B cell (primary cell): Measurements from ENCODE around the gene ABCA1. TPM values are rescaled to one million over a fixed set of nuclear protein-coding genes. Genes with fewer than 3 reads are reported as not detected.

ENCODE experiments used
- ATAC-seq: fragments of 200-7000 bp; cut with Tn5 transposase; one replicate; pipeline ENCODE4 v1.10.0; 2021; ENCODE audit warnings: low read depth, mild to moderate bottlenecking, moderate number of reproducible peaks, moderate library complexity
- CTCF ChIA-PET: fragments of 350-600 bp; sonication (Branson Sonifier 250); formaldehyde crosslinking; loops from one replicate; lab custom pipeline; 2021; ENCODE audit warnings: antibody characterized with exemption, inconsistent platforms; lab: Charles Lee
- POLR2A ChIA-PET: fragments of 350-600 bp; sonication (Branson Sonifier 250); formaldehyde crosslinking; loops from one replicate; lab custom pipeline; 2021; ENCODE audit warnings: antibody characterized with exemption; lab: Charles Lee
- DNase-seq: peaks from one replicate; pipeline ENCODE4 v3.0.0; 2013
- H2AFZ ChIP-seq: 2 replicates; pipeline ENCODE4 v1.6.1; 2012; ENCODE audit warnings: mild to moderate bottlenecking, low read depth, low read length; ENCODE audit not compliant: insufficient read depth, poor library complexity, severe bottlenecking
- H3K27ac ChIP-seq, 2 donors: 1 replicate in 1 of 2; 2 replicates in 1 of 2; pipeline ENCODE4 v1.5.1; 2012 to 2013; ENCODE audit warnings: low read length in 2 of 2, mild to moderate bottlenecking in 2 of 2, moderate library complexity in 1 of 2
- H3K27me3 ChIP-seq, 4 experiments: fragments of 200-600 bp in 1 of 4; sonication (generic) in 1 of 4; replicated peaks in 1 of 4; 1 replicate in 2 of 4; 2 replicates in 2 of 4; pipeline versions ENCODE4 v1.6.1 to v1.7.0; 2013 to 2016; ENCODE audit warnings: low read length in 3 of 4, mild to moderate bottlenecking in 2 of 4, mixed read lengths in 1 of 4, moderate library complexity in 1 of 4; ENCODE audit not compliant: insufficient read depth in 4 of 4, control insufficient read depth in 3 of 4; ENCODE audit errors: control extremely low read depth in 1 of 4
- H3K36me3 ChIP-seq, 2 experiments: replicated peaks in 1 of 2; 1 replicate in 1 of 2; 2 replicates in 1 of 2; pipeline versions ENCODE4 v1.6.1 to v1.7.1; 2013; ENCODE audit warnings: low read length in 1 of 2; ENCODE audit not compliant: insufficient read depth in 2 of 2, control insufficient read depth in 1 of 2; ENCODE audit errors: control extremely low read depth in 1 of 2, extremely low read depth in 1 of 2
- H3K4me1 ChIP-seq, 2 donors: fragments of 200-600 bp in 1 of 2; sonication (generic) in 1 of 2; 1 replicate in 1 of 2; 2 replicates in 1 of 2; pipeline versions ENCODE4 v1.5.1 to v1.6.1; 2013 to 2017; ENCODE audit warnings: low read length in 2 of 2; ENCODE audit not compliant: control insufficient read depth in 2 of 2, insufficient read depth in 2 of 2
- H3K4me2 ChIP-seq: replicated peaks from 2 replicates; pipeline ENCODE3; 2012; ENCODE audit warnings: mild to moderate bottlenecking, low read depth, low read length; ENCODE audit not compliant: poor library complexity, severe bottlenecking
- H3K4me3 ChIP-seq, 5 experiments: fragments of 200-600 bp in 1 of 5; sonication (generic) in 1 of 5; 1 replicate in 3 of 5; 2 replicates in 2 of 5; pipeline versions ENCODE4 v1.5.1 to v1.7.0; 2011 to 2016; ENCODE audit warnings: low read length in 4 of 5, mild to moderate bottlenecking in 4 of 5, low read depth in 2 of 5, control low read depth in 1 of 5, moderate library complexity in 1 of 5; ENCODE audit not compliant: insufficient read depth in 1 of 5; ENCODE audit errors: control extremely low read depth in 1 of 5, extremely low read depth in 1 of 5
- H3K79me2 ChIP-seq: fragments of 200-600 bp; sonication (generic); one replicate; pipeline ENCODE4 v1.6.0; 2016; ENCODE audit warnings: low read length; ENCODE audit not compliant: control insufficient read depth, insufficient read depth
- H3K9ac ChIP-seq: fragments of 200-600 bp; sonication (generic); 2 replicates; pipeline ENCODE4 v1.6.1; 2017; ENCODE audit warnings: mild to moderate bottlenecking, low read length, moderate library complexity
- H3K9me3 ChIP-seq, 3 donors: one replicate each; pipeline versions ENCODE4 v1.6.1 to v1.7.1; 2013; ENCODE audit warnings: low read length in 2 of 3; ENCODE audit not compliant: control insufficient read depth in 2 of 3, insufficient read depth in 1 of 3; ENCODE audit errors: control extremely low read depth in 1 of 3
- H4K20me1 ChIP-seq: 2 replicates; pipeline ENCODE4 v1.6.0; 2012; ENCODE audit warnings: mild to moderate bottlenecking, low read length; ENCODE audit not compliant: insufficient read depth, control insufficient read depth, poor library complexity, severe bottlenecking
- H3K27ac Mint-ChIP-seq: one replicate; pipeline ENCODE4 v1.8.0; 2021; ENCODE audit warnings: mixed read lengths
- H3K27me3 Mint-ChIP-seq: one replicate; pipeline ENCODE4 v1.8.0; 2021; ENCODE audit warnings: mixed read lengths
- H3K4me1 Mint-ChIP-seq: one replicate; pipeline ENCODE4 v1.8.0; 2021; ENCODE audit warnings: mixed read lengths
- H3K4me3 Mint-ChIP-seq: one replicate; pipeline ENCODE4 v1.8.0; 2021; ENCODE audit warnings: mixed read lengths
- H3K9me3 Mint-ChIP-seq: one replicate; pipeline ENCODE4 v1.8.0; 2022; ENCODE audit warnings: mixed read lengths; ENCODE audit not compliant: insufficient read depth
- EZH2 ChIP-seq: IDR thresholded peaks from 2 replicates; pipeline ENCODE4 v1.6.1; 2012; ENCODE audit warnings: borderline replicate concordance, low read depth, mild to moderate bottlenecking, moderate library complexity, low read length; ENCODE audit not compliant: insufficient read depth, poor library complexity, severe bottlenecking
- WGBS: methylation state at CpG from one replicate; pipeline ENCODE4 v1.1.5; 2013; ENCODE audit warnings: missing lambda C conversion rate; ENCODE audit not compliant: insufficient coverage; 5-methylcytosine and 5-hydroxymethylcytosine counted together
- intact Hi-C: fragments of 100-400 bp; cut with micrococcal nuclease; formaldehyde crosslinking; loops from one replicate; pipeline ENCODE4 v1.10.0; 2022
- polyA plus RNA-seq: library from polyadenylated mRNA; depleted of rRNA; stranded (reverse); fragments of >200 nt; gene quantifications from 2 replicates; pipeline ENCODE4 v1.2.3, GENCODE V29; 2012
- total RNA-seq, 2 donors: library from RNA; stranded (reverse); fragments of 120-200 nt in 1 of 2; gene quantifications; 1 replicate in 1 of 2; 2 replicates in 1 of 2; pipeline versions ENCODE4 v1.2.3 to v1.2.4, GENCODE V29; 2013 to 2022
- TF ChIP-seq, protein P1 (sequence below): fragments of 200-600 bp; IDR thresholded peaks from one replicate; pipeline ENCODE4 v1.8.0; 2022; ENCODE audit warnings: antibody characterized with exemption, mild to moderate bottlenecking

ABCA1 gene
- total and polyA plus RNA-seq, 2 donors (not counting 1 experiment from before 2014, with no cell fraction given) = 5.2 to 24.0 TPM

DNA sequence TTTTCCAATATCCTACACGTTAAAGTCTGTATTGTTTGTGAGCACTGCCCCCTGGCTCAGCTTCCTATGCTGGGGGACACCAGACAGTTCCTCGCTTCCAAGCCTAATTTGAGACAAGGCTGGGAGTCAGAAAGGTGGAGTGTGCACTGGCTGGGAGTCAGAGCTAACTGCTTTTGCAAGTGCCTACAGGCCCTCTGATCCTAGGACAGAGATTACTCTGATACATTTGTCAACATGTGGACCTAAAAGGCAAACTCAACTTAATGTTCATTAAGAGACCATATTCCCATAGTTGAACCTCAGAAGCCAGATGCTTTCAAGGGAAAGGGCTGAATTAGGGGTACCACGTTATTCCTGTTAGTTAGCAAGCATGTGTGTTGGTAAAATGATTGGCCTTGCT, 83.2 kb downstream of the ABCA1 start:
- H3K27ac ChIP-seq = no peak overlapping the region
- H3K4me3 Mint-ChIP-seq = no peak overlapping the region
- WGBS = 91% methylated on average over 3 of the region's 3 CpGs
- no peaks in the 10 kb centered on the region for H3K4me1 Mint-ChIP-seq
- intact Hi-C loops = no loop called here
- H3K27me3 ChIP-seq = no peaks in the 10 kb centered on the region
- no peaks in the 10 kb centered on the region for H3K27me3 Mint-ChIP-seq
- no peaks in the 10 kb centered on the region for H3K9me3 Mint-ChIP-seq
- H3K4me1 ChIP-seq = no peaks in the 10 kb centered on the region
- no peak overlapping the region for H3K9ac ChIP-seq
- no peak overlapping the region for H3K4me2 ChIP-seq
- H3K27ac Mint-ChIP-seq = no peak overlapping the region
- CTCF ChIA-PET = interaction anchor here (1.7 kb wide), 1 partner anchor 18 kb away, joined by 5 read pairs; no protein-coding TSS in a partner anchor
- H3K36me3 ChIP-seq = peaks cover 0 to 37% of the 10 kb centered on the region in 2 experiments
- H3K9me3 ChIP-seq = no peaks in the 10 kb centered on the region
- H4K20me1 ChIP-seq = no peaks in the 10 kb centered on the region
- H2AFZ ChIP-seq = no peak overlapping the region
- POLR2A ChIA-PET = no interaction called here
- H3K79me2 ChIP-seq = no peaks in the 10 kb centered on the region
- no peak for ATAC-seq
- H3K4me3 ChIP-seq = no peak overlapping the region
- TF ChIP-seq, protein P1, sequence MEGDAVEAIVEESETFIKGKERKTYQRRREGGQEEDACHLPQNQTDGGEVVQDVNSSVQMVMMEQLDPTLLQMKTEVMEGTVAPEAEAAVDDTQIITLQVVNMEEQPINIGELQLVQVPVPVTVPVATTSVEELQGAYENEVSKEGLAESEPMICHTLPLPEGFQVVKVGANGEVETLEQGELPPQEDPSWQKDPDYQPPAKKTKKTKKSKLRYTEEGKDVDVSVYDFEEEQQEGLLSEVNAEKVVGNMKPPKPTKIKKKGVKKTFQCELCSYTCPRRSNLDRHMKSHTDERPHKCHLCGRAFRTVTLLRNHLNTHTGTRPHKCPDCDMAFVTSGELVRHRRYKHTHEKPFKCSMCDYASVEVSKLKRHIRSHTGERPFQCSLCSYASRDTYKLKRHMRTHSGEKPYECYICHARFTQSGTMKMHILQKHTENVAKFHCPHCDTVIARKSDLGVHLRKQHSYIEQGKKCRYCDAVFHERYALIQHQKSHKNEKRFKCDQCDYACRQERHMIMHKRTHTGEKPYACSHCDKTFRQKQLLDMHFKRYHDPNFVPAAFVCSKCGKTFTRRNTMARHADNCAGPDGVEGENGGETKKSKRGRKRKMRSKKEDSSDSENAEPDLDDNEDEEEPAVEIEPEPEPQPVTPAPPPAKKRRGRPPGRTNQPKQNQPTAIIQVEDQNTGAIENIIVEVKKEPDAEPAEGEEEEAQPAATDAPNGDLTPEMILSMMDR = no peak
- TF ChIP-seq EZH2 = no peak
- no peak for DNase-seq

DNA sequence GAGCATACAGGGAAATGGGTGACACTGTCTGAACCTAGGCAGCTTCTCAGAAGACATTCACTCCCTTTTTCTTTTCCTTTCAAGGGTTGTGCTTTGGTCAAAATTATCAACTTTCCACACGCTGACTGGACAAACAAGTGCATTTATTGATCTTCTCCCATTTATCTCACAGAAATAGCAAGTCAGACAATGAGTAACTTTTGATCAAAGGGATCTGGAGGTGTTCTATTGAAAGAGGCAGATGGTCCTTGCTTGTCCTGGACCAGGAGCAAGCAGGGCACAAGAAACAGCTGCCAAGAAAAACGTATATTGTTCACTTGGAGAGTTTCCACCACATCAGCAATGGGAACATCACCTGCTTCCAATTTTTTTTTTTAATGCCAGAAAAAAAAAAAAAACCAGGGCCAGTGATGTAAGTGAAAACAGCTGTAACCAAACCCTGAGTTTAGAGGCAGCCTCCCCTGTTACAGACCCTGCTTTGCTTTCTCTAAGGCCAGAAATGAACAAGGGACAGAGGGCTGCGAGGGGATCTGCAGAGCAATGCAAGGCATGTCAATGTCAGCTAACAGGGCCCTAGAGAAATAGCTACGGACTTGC, 84.2 kb downstream of the ABCA1 start:
- Mint-ChIP-seq H3K27ac (no peak overlapping the region), H3K4me1 (no peaks in the 10 kb centered on the region), H3K4me3 (no peak overlapping the region), H3K9me3 (no peaks in the 10 kb centered on the region), H3K27me3 (no peaks in the 10 kb centered on the region)
- no peaks in the 10 kb centered on the region for H3K4me1 ChIP-seq
- no peaks in the 10 kb centered on the region for H3K27me3 ChIP-seq
- peaks cover 0 to 40% of the 10 kb centered on the region in 2 experiments for H3K36me3 ChIP-seq
- no peak overlapping the region for H3K4me3 ChIP-seq
- no peak overlapping the region for H3K4me2 ChIP-seq
- 89% methylated on average over 2 of the region's 4 CpGs for WGBS
- H4K20me1 ChIP-seq = no peaks in the 10 kb centered on the region
- H3K27ac ChIP-seq = no peak overlapping the region
- no peak for TF ChIP-seq EZH2
- TF ChIP-seq, protein P1 = no peak
- no peak overlapping the region for H2AFZ ChIP-seq
- DNase-seq = no peak
- ChIA-PET CTCF (interaction anchor here (0.6 to 1.7 kb wide), 3 partner anchors 19 to 315 kb away, joined by 3 to 5 read pairs (median 3); no protein-coding TSS in a partner anchor), POLR2A (no interaction called here)
- intact Hi-C loops = no loop called here
- ATAC-seq = no peak
- H3K79me2 ChIP-seq = no peaks in the 10 kb centered on the region
- no peak overlapping the region for H3K9ac ChIP-seq
- H3K9me3 ChIP-seq = no peaks in the 10 kb centered on the region
